Measurements from ENCODE around the gene CHD9NB. TPM values are rescaled to one million over a fixed set of nuclear protein-coding genes. Genes with fewer than 3 reads are reported as not detected.

CHD9NB gene
- total RNA-seq: 2.7 and 4.4 TPM in 2 replicates

GRCh38 chr16:53052519-53053501 lies at the start of gene CHD9NB:
CHD9NB (minus strand) TSS chr16:53052897; CDS start chr16:53044158, 8,739 bp downstream.

GRCh38 chr16:53054670-53055485 lies 2.2 kb upstream of the CHD9NB start, which contains the start of gene CHD9:
CHD9 (plus strand) TSS chr16:53054991; CDS start chr16:53156090, 101,099 bp downstream.

Other genes with a start within 250 kb of the CHD9NB start
- gene CHD9, start 2.1 kb upstream of the CHD9NB start, total RNA-seq: 53.8 and 56.8 TPM in 2 replicates

Measured in smooth muscle cell of the pulmonary artery (primary cell).